Measurements from ENCODE around the gene COLGALT1. TPM values are rescaled to one million over a fixed set of nuclear protein-coding genes. Genes with fewer than 3 reads are reported as not detected.
"Not testable (repeated sequence)": the region's sequence is repeated elsewhere in the genome, so short reads cannot be mapped to it uniquely, and the experiment has no call there.

Gene COLGALT1
- polyA plus RNA-seq, 1 experiment, result 89.0 TPM

DNA sequence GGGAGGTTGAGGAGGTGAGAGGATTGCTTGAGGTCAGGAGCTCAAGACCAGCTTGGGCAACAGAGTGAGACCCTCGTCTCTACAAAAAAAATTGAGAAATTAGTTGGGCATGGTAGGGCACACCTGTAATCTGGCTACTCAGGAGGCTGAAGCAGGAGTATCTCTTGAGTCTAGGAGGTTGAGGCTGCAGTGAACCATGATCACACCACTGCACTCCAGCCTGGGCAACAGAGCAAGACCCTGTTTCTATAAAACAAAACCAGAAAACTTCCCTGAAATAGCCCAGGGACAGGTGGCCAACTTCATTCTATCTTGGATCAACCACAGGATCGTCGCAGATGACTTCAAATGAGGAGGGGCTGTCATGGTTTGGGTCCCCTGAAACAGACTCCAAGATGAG lies 28.7 kb downstream of the COLGALT1 start:
- CTCF ChIA-PET, result interaction anchor here (1.8 kb wide), 1 partner anchor 9 kb away, joined by 6 read pairs; no protein-coding TSS in a partner anchor
- Histone ChIP-seq H3K4me3 (ENCODE audit: low read depth, low read length) (no peak overlapping the region), H3K27me3 (ENCODE audit: control insufficient read depth, insufficient read depth, low read length) (no peaks in the 10 kb centered on the region), H3K9me3 (ENCODE audit: control insufficient read depth, insufficient read depth, low read length) (no peaks in the 10 kb centered on the region; the same call in 1 of the 2 replicates), H3K27ac (ENCODE audit: low read depth, low read length) (no peak overlapping the region)
- TF ChIP-seq, protein P1, sequence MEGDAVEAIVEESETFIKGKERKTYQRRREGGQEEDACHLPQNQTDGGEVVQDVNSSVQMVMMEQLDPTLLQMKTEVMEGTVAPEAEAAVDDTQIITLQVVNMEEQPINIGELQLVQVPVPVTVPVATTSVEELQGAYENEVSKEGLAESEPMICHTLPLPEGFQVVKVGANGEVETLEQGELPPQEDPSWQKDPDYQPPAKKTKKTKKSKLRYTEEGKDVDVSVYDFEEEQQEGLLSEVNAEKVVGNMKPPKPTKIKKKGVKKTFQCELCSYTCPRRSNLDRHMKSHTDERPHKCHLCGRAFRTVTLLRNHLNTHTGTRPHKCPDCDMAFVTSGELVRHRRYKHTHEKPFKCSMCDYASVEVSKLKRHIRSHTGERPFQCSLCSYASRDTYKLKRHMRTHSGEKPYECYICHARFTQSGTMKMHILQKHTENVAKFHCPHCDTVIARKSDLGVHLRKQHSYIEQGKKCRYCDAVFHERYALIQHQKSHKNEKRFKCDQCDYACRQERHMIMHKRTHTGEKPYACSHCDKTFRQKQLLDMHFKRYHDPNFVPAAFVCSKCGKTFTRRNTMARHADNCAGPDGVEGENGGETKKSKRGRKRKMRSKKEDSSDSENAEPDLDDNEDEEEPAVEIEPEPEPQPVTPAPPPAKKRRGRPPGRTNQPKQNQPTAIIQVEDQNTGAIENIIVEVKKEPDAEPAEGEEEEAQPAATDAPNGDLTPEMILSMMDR (IDR thresholded peaks at IDR 0.05; ENCODE audit: low read depth, low read length), result no peak
- POLR2A ChIA-PET, result no interaction called here
- DNase-seq (ENCODE audit: low read depth, low spot score), result no peak

DNA sequence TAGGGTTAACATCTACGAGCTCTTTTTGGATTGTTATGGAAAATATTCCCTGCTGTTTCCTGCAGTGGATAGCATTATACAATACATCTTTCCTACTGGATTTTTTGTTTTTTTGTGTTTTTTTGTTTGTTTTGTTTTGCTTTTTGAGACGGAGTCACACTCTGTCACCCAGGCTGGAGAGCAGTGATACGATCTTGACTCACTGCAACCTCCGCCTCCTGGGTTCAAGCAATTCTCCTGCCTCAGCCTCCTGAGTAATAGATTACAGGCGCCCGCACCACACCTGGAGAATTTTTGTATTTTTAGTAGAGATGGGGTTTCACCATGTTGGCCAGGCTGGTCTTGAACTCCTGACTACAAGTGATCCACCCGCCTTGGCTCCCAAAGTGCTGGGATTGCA lies 29.9 kb downstream of the COLGALT1 start:
- H3K27ac ChIP-seq (ENCODE audit: low read depth, low read length); DNase-seq (ENCODE audit: low read depth, low spot score); H3K4me3 ChIP-seq (ENCODE audit: low read depth, low read length); H3K27me3 ChIP-seq (ENCODE audit: control insufficient read depth, insufficient read depth, low read length); H3K9me3 ChIP-seq (ENCODE audit: control insufficient read depth, insufficient read depth, low read length): not testable (repeated sequence)
- CTCF ChIA-PET, result interaction anchor here (0.7 to 0.8 kb wide), 2 partner anchors 12 to 181 kb away, joined by 3 to 4 read pairs; no protein-coding TSS in a partner anchor
- POLR2A ChIA-PET, result interaction anchor here (0.7 kb wide), 1 partner anchor 142 kb away, joined by 4 read pairs; no protein-coding TSS in a partner anchor

DNA sequence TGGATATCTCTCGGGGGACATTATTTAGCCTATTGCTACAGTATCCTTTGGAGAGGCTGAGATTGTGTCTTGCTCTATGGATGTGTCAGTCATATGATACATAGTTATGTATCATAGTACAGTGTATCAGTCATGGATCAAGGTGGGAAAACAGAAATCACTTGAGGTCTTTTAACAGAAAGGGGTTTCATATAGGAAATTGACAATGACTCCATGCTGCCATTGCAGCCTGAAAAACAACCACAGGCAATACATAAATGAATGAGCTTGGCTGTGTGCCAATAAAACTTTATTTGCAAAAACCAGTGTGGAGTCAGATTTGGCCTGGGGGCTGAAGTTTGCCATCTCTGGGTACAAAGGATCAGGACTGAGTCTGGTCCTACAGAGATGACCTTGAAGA lies 35.4 kb downstream of the COLGALT1 start:
- no peak overlapping the region for H3K27ac ChIP-seq (ENCODE audit: low read depth, low read length)
- H3K27me3 ChIP-seq (ENCODE audit: control insufficient read depth, insufficient read depth, low read length), result no peaks in the 10 kb centered on the region
- TF ChIP-seq, protein P1 (IDR thresholded peaks at IDR 0.05; ENCODE audit: low read depth, low read length), result no peak
- CTCF ChIA-PET, result interaction anchor here (0.6 kb wide), 1 partner anchor 17 kb away, joined by 3 read pairs; no protein-coding TSS in a partner anchor
- no peak for DNase-seq (ENCODE audit: low read depth, low spot score)
- POLR2A ChIA-PET, result no interaction called here
- no peak overlapping the region for H3K4me3 ChIP-seq (ENCODE audit: low read depth, low read length)
- H3K9me3 ChIP-seq (ENCODE audit: control insufficient read depth, insufficient read depth, low read length), result no peaks in the 10 kb centered on the region

DNA sequence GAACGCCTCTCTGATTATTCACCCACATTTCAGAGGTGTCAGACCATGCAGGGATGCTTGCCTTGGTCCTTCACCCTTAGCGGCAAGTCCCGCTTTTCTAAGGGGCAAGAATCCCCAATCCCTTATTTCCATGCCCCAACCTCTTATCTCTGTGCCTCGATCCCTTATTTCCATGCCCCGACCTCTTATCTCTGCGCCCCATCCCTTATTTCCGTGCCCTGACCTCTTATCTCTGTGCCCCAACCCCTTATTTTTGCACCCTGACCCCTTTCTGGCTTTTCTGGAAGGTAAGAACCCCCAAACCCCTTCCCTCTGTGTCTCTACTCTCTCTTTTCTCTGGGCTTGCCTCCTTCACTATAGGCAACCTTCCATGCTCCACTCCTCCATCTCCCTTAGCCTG lies 38.8 kb downstream of the COLGALT1 start:
- DNase-seq (ENCODE audit: low read depth, low spot score); H3K27me3 ChIP-seq (ENCODE audit: control insufficient read depth, insufficient read depth, low read length); H3K4me3 ChIP-seq (ENCODE audit: low read depth, low read length); H3K27ac ChIP-seq (ENCODE audit: low read depth, low read length); POLR2A ChIA-PET; H3K9me3 ChIP-seq (ENCODE audit: control insufficient read depth, insufficient read depth, low read length); CTCF ChIA-PET: not testable (repeated sequence)

DNA sequence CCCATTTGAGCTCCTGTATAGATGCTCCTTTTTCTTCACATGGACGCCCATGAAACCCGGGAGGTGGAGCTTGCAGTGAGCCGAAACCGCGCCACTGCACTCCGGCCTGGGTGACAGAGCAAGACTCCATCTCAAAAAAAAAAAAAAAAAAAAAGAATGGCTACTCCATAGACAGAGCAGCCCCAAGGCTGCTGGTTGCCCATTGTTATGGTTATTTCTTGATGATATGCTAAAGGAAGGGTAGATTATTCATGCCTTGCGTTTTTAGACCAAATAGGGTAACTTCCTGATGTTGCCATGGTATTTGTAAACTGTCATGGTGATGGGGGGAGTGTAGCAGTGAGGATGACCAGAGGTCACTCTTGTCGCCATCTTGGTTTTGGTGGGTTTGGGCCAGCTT lies 42.6 kb downstream of the COLGALT1 start:
- DNase-seq (ENCODE audit: low read depth, low spot score); CTCF ChIA-PET; H3K27ac ChIP-seq (ENCODE audit: low read depth, low read length); POLR2A ChIA-PET; H3K9me3 ChIP-seq (ENCODE audit: control insufficient read depth, insufficient read depth, low read length); H3K4me3 ChIP-seq (ENCODE audit: low read depth, low read length): not testable (repeated sequence)
- peaks cover 21% of the 10 kb centered on the region for H3K27me3 ChIP-seq (ENCODE audit: control insufficient read depth, insufficient read depth, low read length)

DNA sequence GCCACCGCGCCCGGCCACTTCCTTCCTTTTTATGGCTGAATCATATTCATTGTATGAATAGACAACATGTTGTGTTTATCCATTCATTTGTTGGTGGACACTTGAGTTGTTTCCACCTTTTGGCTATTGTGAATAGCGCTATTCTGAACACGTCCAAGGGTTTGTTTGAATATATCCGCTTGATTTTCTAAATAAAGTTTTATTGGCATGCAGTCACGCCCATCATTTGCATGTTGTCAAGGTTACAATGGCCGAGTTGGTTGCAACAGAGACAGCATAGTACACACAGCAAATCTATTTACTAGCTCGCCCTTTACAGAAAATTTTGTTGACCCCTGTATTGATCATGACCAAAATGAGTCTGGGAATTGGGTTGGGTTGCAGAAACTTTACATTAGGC lies 43.5 kb downstream of the COLGALT1 start:
- Histone ChIP-seq H3K9me3 (ENCODE audit: control insufficient read depth, insufficient read depth, low read length) (no peaks in the 10 kb centered on the region), H3K27ac (ENCODE audit: low read depth, low read length) (no peak overlapping the region), H3K27me3 (ENCODE audit: control insufficient read depth, insufficient read depth, low read length) (peaks cover 24% of the 10 kb centered on the region), H3K4me3 (ENCODE audit: low read depth, low read length) (no peak overlapping the region)
- TF ChIP-seq, protein P1 (IDR thresholded peaks at IDR 0.05; ENCODE audit: low read depth, low read length), result no peak
- CTCF ChIA-PET, result interaction anchor here (1.0 kb wide), 1 partner anchor 25 kb away, joined by 4 read pairs; no protein-coding TSS in a partner anchor
- DNase-seq (ENCODE audit: low read depth, low spot score), result no peak
- POLR2A ChIA-PET, result no interaction called here

Measured in AG04450 (cell line).